Activated naive CD4-positive, alpha-beta T cell treated with anti-CD3 and anti-CD28 coated beads for 36 hours (primary cell): ENCODE measurements around the gene THADA. TPM values are rescaled to one million over a fixed set of nuclear protein-coding genes. Genes with fewer than 3 reads are reported as not detected.

Experiments
- CTCF ChIA-PET: fragments of 350-600 bp; sonication (Branson Sonifier 250); formaldehyde crosslinking; loops from one replicate; lab custom pipeline; 2021; ENCODE audit warnings: antibody characterized with exemption; lab: Charles Lee
- DNase-seq: peaks from one replicate; pipeline ENCODE4 v3.0.0-alpha.2; 2020
- H3K27ac Mint-ChIP-seq: one replicate; pipeline ENCODE4 v1.8.0; 2021; ENCODE audit warnings: mild to moderate bottlenecking, mixed read lengths
- H3K27me3 Mint-ChIP-seq: one replicate; pipeline ENCODE4 v1.8.0; 2021; ENCODE audit warnings: low read depth, mixed read lengths
- H3K36me3 Mint-ChIP-seq: one replicate; pipeline ENCODE4 v1.8.0; 2021; ENCODE audit warnings: low read depth, mixed read lengths
- H3K4me1 Mint-ChIP-seq: one replicate; pipeline ENCODE4 v1.8.0; 2021; ENCODE audit warnings: low read depth, mixed read lengths
- H3K4me3 Mint-ChIP-seq: one replicate; pipeline ENCODE4 v1.8.0; 2021; ENCODE audit warnings: mild to moderate bottlenecking, moderate library complexity, mixed read lengths
- H3K9me3 Mint-ChIP-seq: one replicate; pipeline ENCODE4 v1.8.0; 2021; ENCODE audit warnings: mixed read lengths
- intact Hi-C: fragments of 100-400 bp; cut with micrococcal nuclease; formaldehyde crosslinking; loops from one replicate; pipeline ENCODE4 v1.15.1; 2023
- total RNA-seq, 2 experiments: library from RNA; stranded (reverse); gene quantifications; one replicate each; pipeline ENCODE4 v1.2.3, GENCODE V29; 2021

Gene THADA
- total RNA-seq, 2 experiments from 2014 or later: 28.6 to 31.5 TPM

GRCh38 chr2:43255296-43255910 lies 340.4 kb downstream of the THADA start:
- Mint-ChIP-seq H3K9me3 (no peaks in the 10 kb centered on the region), H3K36me3 (peaks cover 4% of the 10 kb centered on the region), H3K4me1 (no peaks in the 10 kb centered on the region), H3K27ac (no peak overlapping the region), H3K4me3 (no peak overlapping the region), H3K27me3 (no peaks in the 10 kb centered on the region)
- intact Hi-C loops: no loop called here
- no peak for DNase-seq
- CTCF ChIA-PET: no interaction called here

GRCh38 chr2:43254331-43254730 lies 341.5 kb downstream of the THADA start:
- H3K9me3 Mint-ChIP-seq: no peaks in the 10 kb centered on the region
- peaks cover 4% of the 10 kb centered on the region for H3K36me3 Mint-ChIP-seq
- H3K4me1 Mint-ChIP-seq: no peaks in the 10 kb centered on the region
- intact Hi-C loops: no loop called here
- no peak for DNase-seq
- no peak overlapping the region for H3K27ac Mint-ChIP-seq
- H3K4me3 Mint-ChIP-seq: no peak overlapping the region
- CTCF ChIA-PET: no interaction called here
- no peaks in the 10 kb centered on the region for H3K27me3 Mint-ChIP-seq

GRCh38 chr2:43251171-43251731 lies 344.6 kb downstream of the THADA start:
- Mint-ChIP-seq H3K9me3 (no peaks in the 10 kb centered on the region), H3K27ac (no peak overlapping the region), H3K36me3 (peaks cover 4% of the 10 kb centered on the region), H3K27me3 (no peaks in the 10 kb centered on the region), H3K4me1 (no peaks in the 10 kb centered on the region), H3K4me3 (no peak overlapping the region)
- intact Hi-C loops: no loop called here
- CTCF ChIA-PET: interaction anchor here (0.5 to 1.2 kb wide), 3 partner anchors 22 to 306 kb away, joined by 3 to 5 read pairs (median 3); no protein-coding TSS in a partner anchor
- no peak for DNase-seq

GRCh38 chr2:43250015-43250414 lies 345.8 kb downstream of the THADA start:
- no peak overlapping the region for H3K27ac Mint-ChIP-seq

GRCh38 chr2:43248621-43249020 lies 347.2 kb downstream of the THADA start:
- CTCF ChIA-PET: no interaction called here
- intact Hi-C loops: no loop called here
- no peaks in the 10 kb centered on the region for H3K27me3 Mint-ChIP-seq
- DNase-seq: no peak
- no peak overlapping the region for H3K27ac Mint-ChIP-seq
- no peaks in the 10 kb centered on the region for H3K9me3 Mint-ChIP-seq
- no peak overlapping the region for H3K4me3 Mint-ChIP-seq
- no peaks in the 10 kb centered on the region for H3K4me1 Mint-ChIP-seq
- peaks cover 2% of the 10 kb centered on the region for H3K36me3 Mint-ChIP-seq

More at GRCh38 chr2:43250015-43250414, 345.8 kb downstream of the THADA start:
- no peak for DNase-seq
- peaks cover 4% of the 10 kb centered on the region for H3K36me3 Mint-ChIP-seq
- no peaks in the 10 kb centered on the region for H3K27me3 Mint-ChIP-seq
- CTCF ChIA-PET: no interaction called here
- H3K4me3 Mint-ChIP-seq: no peak overlapping the region
- intact Hi-C loops: no loop called here
- no peaks in the 10 kb centered on the region for H3K4me1 Mint-ChIP-seq
- H3K9me3 Mint-ChIP-seq: no peaks in the 10 kb centered on the region

GRCh38 chr2:43246641-43247040 lies 349.2 kb downstream of the THADA start:
- H3K27me3 Mint-ChIP-seq: no peaks in the 10 kb centered on the region
- no peaks in the 10 kb centered on the region for H3K9me3 Mint-ChIP-seq
- CTCF ChIA-PET: interaction anchor here (1.7 kb wide), 1 partner anchor 17 kb away, joined by 6 read pairs; no protein-coding TSS in a partner anchor
- no peak overlapping the region for H3K4me3 Mint-ChIP-seq
- peaks cover 2% of the 10 kb centered on the region for H3K36me3 Mint-ChIP-seq
- no peak overlapping the region for H3K27ac Mint-ChIP-seq
- no peaks in the 10 kb centered on the region for H3K4me1 Mint-ChIP-seq
- no peak for DNase-seq
- intact Hi-C loops: no loop called here

- no peaks in the 10 kb centered on the region for H3K9me3 Mint-ChIP-seq
- CTCF ChIA-PET: interaction anchor here (2.0 to 3.5 kb wide), 2 partner anchors 113 to 243 kb away, joined by 6 to 11 read pairs; no protein-coding TSS in a partner anchor
- H3K36me3 Mint-ChIP-seq: peaks cover 4% of the 10 kb centered on the region
- DNase-seq: no peak
- H3K27ac Mint-ChIP-seq: no peak overlapping the region
- peaks cover 8% of the 10 kb centered on the region for H3K4me1 Mint-ChIP-seq
- intact Hi-C loops: no loop called here
- no peaks in the 10 kb centered on the region for H3K27me3 Mint-ChIP-seq
- H3K4me3 Mint-ChIP-seq: no peak overlapping the region
Observed at GRCh38 chr2:43241558-43241957, 354.3 kb downstream of the THADA start.

- H3K36me3 Mint-ChIP-seq: peaks cover 4% of the 10 kb centered on the region
- no peaks in the 10 kb centered on the region for H3K27me3 Mint-ChIP-seq
- H3K4me1 Mint-ChIP-seq: peaks cover 8% of the 10 kb centered on the region
- no peaks in the 10 kb centered on the region for H3K9me3 Mint-ChIP-seq
- no peak overlapping the region for H3K4me3 Mint-ChIP-seq
- H3K27ac Mint-ChIP-seq: no peak overlapping the region
- CTCF ChIA-PET: interaction anchor here (2.0 to 3.5 kb wide), 3 partner anchors 12 to 243 kb away, joined by 6 to 11 read pairs (median 11); no protein-coding TSS in a partner anchor
- no peak for DNase-seq
- intact Hi-C loops: no loop called here
Observed at GRCh38 chr2:43240766-43241150, 355.1 kb downstream of the THADA start.

GRCh38 chr2:43239981-43240765 lies 355.7 kb downstream of the THADA start:
- H3K4me1 Mint-ChIP-seq: peaks cover 8% of the 10 kb centered on the region
- H3K27ac Mint-ChIP-seq: no peak overlapping the region
- H3K36me3 Mint-ChIP-seq: peaks cover 4% of the 10 kb centered on the region
- CTCF ChIA-PET: interaction anchor here (0.9 to 3.5 kb wide), 4 partner anchors 11 to 292 kb away, joined by 3 to 11 read pairs (median 8); no protein-coding TSS in a partner anchor
- no peak overlapping the region for H3K4me3 Mint-ChIP-seq
- intact Hi-C loops: no loop called here
- no peak for DNase-seq
- H3K9me3 Mint-ChIP-seq: no peaks in the 10 kb centered on the region
- H3K27me3 Mint-ChIP-seq: no peaks in the 10 kb centered on the region

- H3K4me1 Mint-ChIP-seq: peaks cover 8% of the 10 kb centered on the region
- H3K27ac Mint-ChIP-seq: no peak overlapping the region
- peaks cover 2% of the 10 kb centered on the region for H3K36me3 Mint-ChIP-seq
- H3K27me3 Mint-ChIP-seq: no peaks in the 10 kb centered on the region
- intact Hi-C loops: no loop called here
- H3K4me3 Mint-ChIP-seq: no peak overlapping the region
- CTCF ChIA-PET: interaction anchor here (1.1 to 3.5 kb wide), 3 partner anchors 10 to 262 kb away, joined by 4 to 11 read pairs (median 11); no protein-coding TSS in a partner anchor
- DNase-seq: no peak
- H3K9me3 Mint-ChIP-seq: no peaks in the 10 kb centered on the region
Observed at GRCh38 chr2:43238813-43239212, 357.0 kb downstream of the THADA start.

GRCh38 chr2:43238176-43238575 lies 357.7 kb downstream of the THADA start:
- Mint-ChIP-seq H3K36me3 (peaks cover 2% of the 10 kb centered on the region), H3K27me3 (no peaks in the 10 kb centered on the region), H3K27ac (no peak overlapping the region), H3K4me1 (peaks cover 8% of the 10 kb centered on the region), H3K4me3 (no peak overlapping the region), H3K9me3 (no peaks in the 10 kb centered on the region)
- CTCF ChIA-PET: interaction anchor here (1.1 to 2.6 kb wide), 2 partner anchors 9 to 262 kb away, joined by 4 to 11 read pairs; no protein-coding TSS in a partner anchor
- intact Hi-C loops: no loop called here
- DNase-seq: no peak
